GM21423 (cell line): ENCODE data around the gene ZC3H10.
A peak's percentile ranks its signal among the peaks of the same experiment; 100 is the strongest.
"Not testable (repeated sequence)": the region's sequence is repeated elsewhere in the genome, so short reads cannot be mapped to it uniquely, and the experiment has no call there.

ENCODE experiments used
- ATAC-seq: cut with Tn5 transposase; IDR thresholded peaks from one replicate; pipeline ENCODE4 v1.9.1; 2021; ENCODE audit warnings: mild to moderate bottlenecking, moderate library complexity; ENCODE audit not compliant: unreplicated experiment

Gene ZC3H10

GRCh38 chr12:56101045-56101444, 17.0 kb upstream of the ZC3H10 start:
- ATAC-seq: no peak

- no peak for ATAC-seq
These were observed 15.4 kb upstream of the ZC3H10 start for GRCh38 chr12:56102683-56103065.

- no peak for ATAC-seq
These were observed 14.9 kb upstream of the ZC3H10 start for GRCh38 chr12:56103066-56103711.

GRCh38 chr12:56103823-56104108, 14.3 kb upstream of the ZC3H10 start:
- no peak for ATAC-seq

GRCh38 chr12:56104109-56104814, 13.8 kb upstream of the ZC3H10 start, which contains the start of gene PA2G4:
TSS of gene PA2G4 (plus strand) at chr12:56104559. CDS start at chr12:56104738, 179 bp downstream.
- ATAC-seq: peak; percentile 91

GRCh38 chr12:56104815-56105608, 13.1 kb upstream of the ZC3H10 start:
- ATAC-seq: peak; percentile 7

- no peak for ATAC-seq
These were observed 12.5 kb upstream of the ZC3H10 start for GRCh38 chr12:56105609-56105902.

- no peak for ATAC-seq
These were observed 10.8 kb upstream of the ZC3H10 start for GRCh38 chr12:56107242-56107641.

GRCh38 chr12:56110571-56110970, 7.5 kb upstream of the ZC3H10 start:
- no peak for ATAC-seq

- no peak for ATAC-seq
These were observed 4.0 kb upstream of the ZC3H10 start for GRCh38 chr12:56114084-56114483.

GRCh38 chr12:56115329-56115728, 2.7 kb upstream of the ZC3H10 start:
- no peak for ATAC-seq

GRCh38 chr12:56116267-56117081, 1.6 kb upstream of the ZC3H10 start, which contains the start of gene RPL41:
TSS of gene RPL41 (plus strand) at chr12:56116633.
- peak; percentile 36 for ATAC-seq

GRCh38 chr12:56117082-56117706, 872 bp upstream of the ZC3H10 start:
- not testable (repeated sequence) for ATAC-seq

GRCh38 chr12:56118688-56119357, 757 bp downstream of the ZC3H10 start:
- peak; percentile 1 for ATAC-seq

GRCh38 chr12:56119361-56119796, 1.3 kb downstream of the ZC3H10 start:
- no peak for ATAC-seq

GRCh38 chr12:56120158-56120846, 2.2 kb downstream of the ZC3H10 start:
- no peak for ATAC-seq

- ATAC-seq: no peak
These were observed 3.3 kb downstream of the ZC3H10 start for GRCh38 chr12:56121204-56121870.

GRCh38 chr12:56122637-56123036, 4.6 kb downstream of the ZC3H10 start:
- ATAC-seq: no peak

- ATAC-seq: no peak
These were observed 6.1 kb downstream of the ZC3H10 start for GRCh38 chr12:56124133-56124532.
